GM21737 (cell line): ENCODE results near the gene RAP1GAP.

Source experiments
- ATAC-seq: cut with Tn5 transposase; IDR thresholded peaks from one replicate; pipeline ENCODE4 v1.9.1; 2021; ENCODE audit warnings: mild to moderate bottlenecking, moderate library complexity; ENCODE audit not compliant: unreplicated experiment

The RAP1GAP gene

DNA sequence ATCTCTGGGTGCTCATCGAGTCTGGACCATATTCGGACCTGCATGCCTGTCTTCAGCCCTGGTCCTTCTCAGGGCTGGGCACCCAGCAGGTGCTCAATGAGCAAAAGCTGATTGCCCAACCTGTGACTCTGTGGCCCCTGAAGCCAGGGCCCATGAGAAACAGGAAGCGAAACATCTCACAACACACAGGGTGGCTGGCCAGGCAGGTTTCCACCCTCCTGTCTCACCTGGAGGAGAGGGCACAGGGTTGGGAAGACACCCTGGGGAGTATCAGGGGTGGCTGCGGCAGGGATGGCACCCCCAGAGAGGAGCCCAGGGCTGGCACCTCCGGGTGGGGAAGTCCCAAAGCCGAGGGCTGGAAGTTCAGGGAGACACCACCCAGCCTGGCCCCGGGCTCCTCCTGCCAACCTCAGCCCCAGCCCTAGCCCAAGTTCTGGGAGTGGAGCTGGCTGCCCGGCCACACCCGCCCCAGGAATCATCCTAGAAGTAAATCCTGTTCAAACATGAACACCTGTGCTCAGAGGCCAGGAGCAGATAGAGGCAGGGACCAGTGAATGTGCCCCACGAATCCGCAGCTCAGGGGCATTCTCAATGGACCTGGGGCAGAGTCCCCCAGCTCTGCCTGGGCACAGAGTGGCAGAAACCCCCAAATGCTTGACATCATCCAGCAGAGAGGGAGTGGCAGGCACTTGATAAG, 54.6 kb downstream of the RAP1GAP start:
- no peak for ATAC-seq

DNA sequence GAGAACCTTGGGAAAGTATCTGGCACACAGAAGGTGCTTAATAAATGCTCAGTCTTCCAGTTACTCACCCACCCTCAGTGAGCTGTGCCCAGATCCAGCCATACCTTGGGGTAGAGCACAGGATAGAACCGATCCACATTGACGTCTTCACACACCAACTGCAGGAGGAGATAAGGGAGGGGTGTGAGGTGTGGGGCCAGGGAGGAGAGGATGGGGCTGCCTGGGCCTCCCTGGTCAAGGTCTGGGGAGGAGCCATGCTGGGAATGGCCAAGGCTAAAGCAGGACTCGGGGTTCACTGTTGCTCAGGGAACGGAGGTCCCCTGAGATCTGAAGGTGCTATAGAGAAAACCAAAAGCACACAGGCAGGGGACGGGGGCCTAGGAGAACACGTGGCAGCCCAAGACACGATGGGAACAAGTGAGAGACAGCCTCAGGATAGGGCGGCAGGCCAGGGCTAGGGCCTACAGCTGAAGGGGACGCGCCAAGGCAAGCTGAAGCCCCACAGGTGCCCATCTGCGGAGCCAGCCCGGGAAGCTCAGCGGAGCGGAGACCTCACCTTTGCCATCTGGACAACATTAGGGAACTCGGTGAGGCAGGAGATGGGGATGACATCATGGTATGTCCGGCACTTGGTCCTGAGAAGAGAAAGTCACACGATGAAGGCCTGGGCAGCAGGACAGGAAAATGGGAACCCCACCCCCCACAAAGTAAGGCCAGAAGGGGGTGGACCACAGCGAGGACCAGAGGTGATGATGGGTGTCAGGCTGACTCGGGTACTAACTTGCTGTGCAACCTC, 55.9 kb downstream of the RAP1GAP start:
- ATAC-seq = no peak

- no peak for ATAC-seq
Observed at GRCh38 chr1:21612057-21612456, 57.1 kb downstream of the RAP1GAP start.

- no peak for ATAC-seq
Observed at GRCh38 chr1:21610989-21611785, 58.0 kb downstream of the RAP1GAP start.

DNA sequence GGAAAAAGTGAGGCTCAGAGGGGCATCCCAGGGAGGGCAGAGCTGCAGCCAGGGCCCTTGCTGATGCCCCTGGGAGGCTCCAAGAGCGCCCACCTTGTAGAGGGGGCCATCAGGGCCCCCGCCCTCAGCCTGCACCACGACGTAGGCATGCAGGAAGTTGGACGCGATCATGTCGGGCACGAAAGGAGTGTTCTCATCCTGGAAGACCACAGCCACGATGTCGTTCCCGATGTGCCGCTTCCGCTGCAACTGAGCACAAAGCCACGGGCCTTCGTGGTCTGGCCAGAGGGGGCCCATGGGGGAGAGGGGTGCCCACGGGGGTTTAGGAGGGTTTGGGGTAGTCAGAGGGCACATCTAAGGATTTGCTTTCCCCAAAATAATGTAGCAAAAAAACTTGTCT, 59.1 kb downstream of the RAP1GAP start:
- no peak for ATAC-seq

DNA sequence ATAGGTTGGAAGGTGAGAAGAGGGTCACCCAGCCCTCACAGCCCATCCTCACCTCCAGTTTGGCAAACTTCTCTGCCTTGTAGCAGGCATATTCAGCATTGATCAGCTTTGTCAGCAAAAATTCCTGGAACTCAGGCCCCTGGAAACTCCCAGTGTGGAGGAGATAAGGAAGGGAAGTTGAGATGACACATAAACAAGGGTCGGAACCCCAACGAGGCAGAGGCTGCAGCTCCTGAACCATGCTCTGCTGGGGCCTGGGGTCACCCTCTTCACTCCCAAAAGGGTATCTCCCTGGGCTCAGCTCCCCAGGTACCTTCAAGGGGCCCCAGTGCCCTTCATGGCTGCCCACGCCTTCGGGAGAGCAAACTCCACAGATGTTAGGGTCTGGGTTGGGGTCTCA, 60.4 kb downstream of the RAP1GAP start:
- no peak for ATAC-seq

DNA sequence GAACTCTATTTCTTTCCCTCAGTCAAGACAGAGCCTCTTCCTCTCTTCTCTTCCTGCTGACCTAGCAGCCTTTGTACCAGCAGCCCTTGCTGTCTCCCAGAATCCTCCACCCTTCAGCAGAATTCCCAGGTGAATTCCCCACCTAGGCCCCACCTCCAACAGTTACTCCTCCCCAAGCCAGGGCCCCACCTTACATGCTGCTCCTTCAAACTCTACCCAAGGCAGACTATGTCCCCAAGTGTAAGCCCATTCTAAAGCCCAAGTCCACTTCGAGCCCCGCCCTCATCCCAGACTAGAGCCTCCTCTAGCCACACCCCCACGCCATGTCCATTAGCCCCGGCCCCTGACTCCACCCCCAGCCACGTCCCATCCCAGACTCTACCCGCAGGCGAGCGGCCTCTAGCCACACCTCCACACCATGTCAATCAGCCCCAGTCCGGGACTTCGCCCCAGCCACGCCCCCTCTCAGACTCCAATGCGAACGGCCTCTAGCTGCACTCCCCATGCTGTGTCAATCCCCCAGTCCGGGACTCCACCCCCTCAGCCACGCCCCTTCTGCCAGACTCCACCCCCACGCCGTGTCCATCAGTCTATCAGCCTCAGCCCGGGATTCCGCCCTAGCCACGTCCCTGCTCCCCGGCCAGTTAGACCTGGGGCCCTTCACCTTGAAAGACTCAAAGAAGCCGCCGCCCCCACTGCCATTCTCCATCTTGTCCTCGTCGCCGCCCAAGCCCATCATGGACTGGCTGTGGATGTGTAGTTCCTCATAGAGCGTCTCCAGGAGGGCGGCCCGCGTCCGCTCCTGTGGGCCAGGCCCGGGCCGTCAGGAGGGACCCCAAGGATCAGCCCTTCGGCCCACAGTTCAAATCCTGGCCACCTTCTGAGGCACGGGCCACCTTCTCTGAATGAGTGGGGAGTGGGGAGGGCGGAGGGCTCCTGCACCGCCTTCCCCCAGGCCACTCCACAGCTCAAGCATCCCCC, 61.3 kb downstream of the RAP1GAP start:
- ATAC-seq = no peak

DNA sequence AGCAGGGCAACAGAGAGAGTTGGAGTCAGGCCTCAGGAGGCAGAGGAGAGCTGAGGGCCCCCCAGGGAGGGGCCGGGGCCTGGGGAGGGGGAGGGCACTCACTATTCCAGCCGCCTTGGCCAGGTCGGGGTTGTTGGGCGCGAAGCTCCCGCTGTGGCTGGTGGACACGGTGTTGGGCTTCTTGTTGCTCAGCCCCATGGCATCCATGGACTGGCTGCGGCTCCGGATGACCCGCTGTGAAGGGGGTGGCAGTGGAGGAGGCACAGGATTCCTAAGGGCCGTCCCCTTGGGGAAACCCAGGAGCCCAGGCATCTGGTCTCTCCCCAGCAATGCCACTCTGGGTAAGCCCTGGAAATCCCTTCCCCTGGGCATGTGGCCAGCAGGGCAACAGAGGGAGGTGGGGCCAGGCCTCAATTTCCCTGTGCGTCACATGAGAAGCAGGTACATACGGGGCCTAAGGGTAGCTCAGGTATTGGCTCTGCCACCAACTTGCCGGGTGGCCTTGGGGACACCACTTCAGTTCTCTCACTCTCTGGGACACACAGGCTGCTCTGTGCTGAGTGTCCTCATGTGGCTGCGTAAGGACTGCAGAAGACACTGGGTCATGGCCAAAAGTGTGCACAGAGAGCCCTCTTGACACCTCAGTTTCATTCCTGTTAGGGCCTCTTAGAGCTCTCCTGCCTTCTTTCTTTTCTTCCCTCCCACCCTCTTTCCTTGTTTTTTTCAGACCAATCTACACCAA, 63.0 kb downstream of the RAP1GAP start:
- no peak for ATAC-seq

GRCh38 chr1:21605012-21605715, 64.0 kb downstream of the RAP1GAP start:
- no peak for ATAC-seq

- ATAC-seq = no peak
Observed at GRCh38 chr1:21604208-21604957, 64.8 kb downstream of the RAP1GAP start.

DNA sequence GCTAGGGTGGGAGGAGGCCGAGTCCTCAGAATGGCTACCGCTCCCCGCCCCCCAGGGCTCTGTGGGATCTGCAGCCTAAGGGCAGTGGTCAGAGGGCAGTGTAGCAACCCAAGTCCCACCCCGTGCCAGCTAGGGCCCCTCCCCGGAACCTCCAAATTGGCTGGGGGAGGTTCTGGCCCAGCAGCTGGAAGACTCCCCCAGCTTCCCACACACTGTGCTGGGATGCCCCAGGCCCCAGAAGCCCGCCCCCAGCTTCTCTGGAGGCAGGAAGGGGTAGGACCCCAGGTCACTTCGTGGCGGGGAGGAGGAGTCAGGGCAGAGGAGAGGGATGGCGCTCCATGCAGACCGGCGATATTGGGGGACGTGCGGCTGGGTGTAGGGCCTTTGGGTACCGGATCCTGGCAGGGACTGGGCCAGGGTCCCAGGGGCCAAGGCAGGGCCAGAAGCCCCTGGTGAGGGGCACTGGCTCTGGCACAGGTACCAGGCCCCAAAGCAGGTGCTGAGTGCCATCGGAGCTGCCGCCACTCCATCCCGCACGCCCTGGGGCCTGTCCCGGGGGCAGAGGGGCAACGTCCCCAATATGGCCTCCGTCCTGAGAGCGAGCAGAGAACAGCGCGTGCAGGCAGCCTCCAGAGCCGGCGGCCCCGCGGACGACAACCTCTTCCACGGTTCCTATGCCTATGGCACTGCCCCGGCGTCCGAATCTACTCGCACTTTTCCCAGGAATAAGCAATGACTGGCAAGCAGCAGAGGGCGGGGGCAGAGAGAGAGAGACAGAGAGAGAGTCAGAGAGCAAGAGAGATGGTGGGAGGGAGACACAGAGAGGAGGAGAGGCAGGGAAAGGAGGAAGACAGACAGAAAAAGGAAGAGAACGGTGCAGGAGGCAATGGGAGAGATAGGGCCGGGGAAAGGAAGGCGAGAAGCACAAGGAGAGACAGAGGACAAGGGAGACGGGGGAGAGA, 65.7 kb downstream of the RAP1GAP start:
- no peak for ATAC-seq

DNA sequence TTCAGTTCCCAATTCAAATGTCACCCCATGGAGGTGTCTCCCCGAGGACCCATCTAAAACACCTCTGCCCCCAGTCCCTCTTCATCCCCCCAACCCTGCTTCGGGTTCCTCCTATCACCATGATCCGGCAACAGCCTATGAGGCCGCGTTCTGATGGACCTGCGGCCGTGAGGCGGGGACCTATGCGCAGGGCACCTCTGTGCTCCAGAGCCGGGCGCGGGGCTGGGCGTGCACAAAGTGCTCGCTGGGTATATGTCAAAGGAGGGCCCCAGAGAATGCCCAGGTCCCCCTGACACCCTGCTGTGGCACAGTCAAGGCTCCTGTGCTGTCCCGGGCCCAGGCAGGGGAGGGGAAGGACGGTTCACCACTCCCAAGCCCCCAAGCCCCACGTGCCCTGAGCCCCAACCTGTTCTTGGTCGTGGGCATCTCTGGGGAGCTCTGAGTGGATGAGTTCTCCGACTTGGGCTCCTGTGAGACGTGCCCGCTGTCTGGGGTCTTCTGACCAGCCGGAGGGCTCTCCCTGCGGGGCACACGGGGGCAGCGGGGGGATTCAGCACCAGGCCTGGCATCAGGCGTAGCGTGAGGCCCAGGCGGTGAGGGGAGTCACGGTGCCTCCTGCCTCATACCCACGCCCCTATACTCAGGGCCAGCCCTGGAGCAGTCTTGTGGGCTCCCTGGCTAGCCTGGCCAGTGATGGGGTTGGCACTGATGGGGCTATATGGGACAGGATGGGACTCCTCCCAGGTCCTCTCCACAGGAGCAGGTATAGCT, 67.7 kb downstream of the RAP1GAP start:
- ATAC-seq = no peak

DNA sequence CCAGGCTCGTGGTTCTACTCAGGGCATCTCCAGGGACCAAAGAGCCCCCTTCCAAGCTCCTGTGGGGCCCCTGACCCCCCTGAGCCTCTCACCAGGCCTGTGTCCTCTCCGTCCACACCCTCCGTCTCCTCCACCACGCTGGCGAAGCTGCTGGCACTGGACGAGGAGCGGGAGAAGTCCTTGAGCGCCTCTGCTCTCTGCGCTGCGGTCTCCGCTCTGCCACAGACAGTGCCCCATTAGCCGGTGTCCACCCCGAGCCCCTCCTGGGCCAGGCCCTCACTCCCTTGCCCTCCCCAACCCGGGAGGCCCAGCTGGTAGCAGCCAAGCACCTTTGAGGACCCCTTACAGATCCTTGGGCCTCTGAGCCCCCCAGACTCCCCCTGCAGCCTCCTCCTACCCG, 69.8 kb downstream of the RAP1GAP start:
- no peak for ATAC-seq

- ATAC-seq = no peak
Observed at GRCh38 chr1:21598904-21599303, 70.3 kb downstream of the RAP1GAP start.

GRCh38 chr1:21598417-21598816, 70.7 kb downstream of the RAP1GAP start:
- no peak for ATAC-seq

GRCh38 chr1:21597753-21598152, 71.4 kb downstream of the RAP1GAP start:
- ATAC-seq = no peak

DNA sequence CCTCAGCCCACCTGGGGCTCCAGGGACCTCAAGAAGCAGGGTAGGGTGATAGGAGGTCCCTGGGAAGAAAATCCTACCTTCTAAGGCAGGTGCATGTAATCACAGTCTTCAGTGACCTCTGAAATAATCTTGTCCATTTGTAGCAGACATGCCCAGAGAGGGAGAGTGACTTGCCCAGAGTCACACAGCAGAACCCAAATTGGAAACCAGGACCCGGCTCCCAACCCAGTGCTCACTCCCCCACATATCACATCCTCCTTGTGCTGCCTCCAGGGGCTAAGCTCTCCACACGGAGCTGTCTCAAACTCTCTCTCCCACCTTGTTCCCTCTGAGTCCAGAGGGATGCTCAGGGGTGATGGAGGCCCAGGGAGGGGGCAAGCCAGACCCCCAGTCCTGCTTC, 72.5 kb downstream of the RAP1GAP start:
- ATAC-seq = no peak
